ENCODE data around the gene ST8SIA4. TPM values are rescaled to one million over a fixed set of nuclear protein-coding genes. Genes with fewer than 3 reads are reported as not detected.

The ST8SIA4 gene
- total RNA-seq, 4 donors from 2014 or later: 0.37 to 6.0 (median 2.2) TPM

- Histone ChIP-seq H3K27me3 (no peaks in the 10 kb centered on the region), H3K36me3 (no peaks in the 10 kb centered on the region), H3K9me3 (no peaks in the 10 kb centered on the region), H3K4me1 (no peaks in the 10 kb centered on the region), H3K27ac (no peak overlapping the region), H3K4me3 (no peak overlapping the region)
- DNase-seq: no peak
- TF ChIP-seq POLR2A (IDR thresholded peaks at IDR 0.05) (no peak), EP300 (IDR thresholded peaks at IDR 0.05; ENCODE audit: low read depth) (no peak), CTCF (IDR thresholded peaks at IDR 0.05) (no peak), POLR2AphosphoS5 (IDR thresholded peaks at IDR 0.05) (no peak)
- intact Hi-C loops (cut with DNase I; ENCODE audit: low total_unique reads): no loop called here
- in situ Hi-C loops (cut with MboI; ENCODE audit: low pct_ligation_motif_present in 1 of 4, low pct_unique_long_range_greater_than_20kb in 1 of 4, low sequenced_read_pairs in 3 of 4): no loop called here
- 78 to 83% methylated on average over 2 of the region's 2 CpGs for WGBS, 2 donors (ENCODE audit: low coverage in 1 of 2)
Measured at GRCh38 chr5:100838048-100838473, 65.0 kb downstream of the ST8SIA4 start.

- Histone ChIP-seq H3K4me3 (no peak overlapping the region), H3K27ac (no peak overlapping the region), H3K4me1 (no peaks in the 10 kb centered on the region), H3K27me3 (no peaks in the 10 kb centered on the region), H3K9me3 (no peaks in the 10 kb centered on the region), H3K36me3 (no peaks in the 10 kb centered on the region)
- in situ Hi-C loops (cut with MboI; ENCODE audit: low pct_ligation_motif_present in 1 of 4, low pct_unique_long_range_greater_than_20kb in 1 of 4, low sequenced_read_pairs in 3 of 4) (no loop called here), intact Hi-C loops (cut with DNase I; ENCODE audit: low total_unique reads) (no loop called here)
- DNase-seq: no peak
- TF ChIP-seq EP300 (IDR thresholded peaks at IDR 0.05; ENCODE audit: low read depth): no peak
- no peak for TF ChIP-seq POLR2A (IDR thresholded peaks at IDR 0.05)
- TF ChIP-seq POLR2AphosphoS5 (IDR thresholded peaks at IDR 0.05): no peak
- no peak for TF ChIP-seq CTCF (IDR thresholded peaks at IDR 0.05)
- 94 to 98% methylated on average over 2 of the region's 2 CpGs for WGBS, 2 donors (ENCODE audit: low coverage in 1 of 2)
Measured at GRCh38 chr5:100834519-100834918, 68.6 kb downstream of the ST8SIA4 start.

- Histone ChIP-seq H3K4me1 (peaks cover 0 to 14% (median 3%) of the 10 kb centered on the region in 4 donors), H3K27me3 (no peaks in the 10 kb centered on the region), H3K9me3 (no peaks in the 10 kb centered on the region), H3K27ac (no peak overlapping the region), H3K4me3 (no peak overlapping the region), H3K36me3 (no peaks in the 10 kb centered on the region)
- no peak for DNase-seq
- intact Hi-C loops (cut with DNase I; ENCODE audit: low total_unique reads) (no loop called here), in situ Hi-C loops (cut with MboI; ENCODE audit: low pct_ligation_motif_present in 1 of 4, low pct_unique_long_range_greater_than_20kb in 1 of 4, low sequenced_read_pairs in 3 of 4) (no loop called here)
- TF ChIP-seq POLR2AphosphoS5 (IDR thresholded peaks at IDR 0.05) (no peak), POLR2A (IDR thresholded peaks at IDR 0.05) (no peak)
- 87 to 88% methylated on average over 6 of the region's 6 CpGs for WGBS, 2 donors (ENCODE audit: low coverage in 1 of 2)
Measured at GRCh38 chr5:100832252-100833230, 70.5 kb downstream of the ST8SIA4 start.

GRCh38 chr5:100828898-100829356 is 74.2 kb downstream of the ST8SIA4 start:
- Histone ChIP-seq H3K27ac (peak overlapping the region in 3 of 4 donors; percentile 50 to 67 (median 50)), H3K9me3 (no peaks in the 10 kb centered on the region), H3K4me1 (peaks cover 0 to 22% (median 3%) of the 10 kb centered on the region in 4 donors), H3K4me3 (no peak overlapping the region), H3K27me3 (no peaks in the 10 kb centered on the region), H3K36me3 (no peaks in the 10 kb centered on the region)
- in situ Hi-C loops (cut with MboI; ENCODE audit: low pct_ligation_motif_present in 1 of 4, low pct_unique_long_range_greater_than_20kb in 1 of 4, low sequenced_read_pairs in 3 of 4) (no loop called here), intact Hi-C loops (cut with DNase I; ENCODE audit: low total_unique reads) (no loop called here)
- no peak for DNase-seq
- WGBS, 2 donors (ENCODE audit: low coverage in 1 of 2): 86 to 92% methylated on average over 8 to 9 of the region's 9 CpGs
- TF ChIP-seq POLR2A (IDR thresholded peaks at IDR 0.05) (no peak), EP300 (IDR thresholded peaks at IDR 0.05; ENCODE audit: low read depth) (no peak), CTCF (IDR thresholded peaks at IDR 0.05) (no peak), POLR2AphosphoS5 (IDR thresholded peaks at IDR 0.05) (no peak)

All from transverse colon (tissue), 4 donors.